ENCODE results near the gene DCAF10.

DNA sequence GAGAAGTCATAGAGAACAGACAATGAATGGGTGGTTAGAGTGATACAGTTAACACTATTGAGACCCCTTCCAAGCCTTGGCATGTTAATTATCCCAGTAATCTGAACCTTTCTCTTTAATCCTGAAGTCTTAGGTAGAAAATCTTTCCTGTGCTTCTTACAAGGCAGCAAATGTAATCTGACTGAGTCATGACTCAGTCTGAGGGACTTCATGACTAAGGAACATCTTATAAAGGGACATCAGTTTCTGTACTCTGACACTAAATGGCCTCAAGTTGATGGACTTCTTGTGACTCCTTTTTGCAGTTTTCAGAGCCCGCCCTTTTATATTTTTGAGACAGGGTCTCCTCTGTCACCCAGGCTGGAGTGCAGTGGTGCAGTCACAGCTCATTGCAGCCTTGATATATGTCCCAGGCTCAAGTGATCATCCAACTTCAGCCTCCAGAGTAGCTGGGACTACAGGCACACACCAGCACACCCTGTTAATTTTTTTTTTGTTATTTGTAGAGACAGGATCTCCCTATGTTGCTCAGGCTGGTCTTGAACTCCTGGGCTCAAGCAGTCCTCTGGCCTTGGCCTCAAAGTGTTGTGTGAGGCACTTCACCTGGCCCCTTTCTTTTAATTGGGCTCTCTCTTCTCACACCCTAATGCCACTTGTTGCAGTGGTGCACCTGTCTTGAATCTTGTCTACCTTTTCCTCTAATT lies 25.2 kb upstream of the DCAF10 start:
- peak; percentile 36; the same call in 1 of the 2 replicates for TF ChIP-seq POLR2AphosphoS5 (IDR thresholded peaks at IDR 0.05; ENCODE audit: low read depth, low read length)
- TF ChIP-seq, protein P1, sequence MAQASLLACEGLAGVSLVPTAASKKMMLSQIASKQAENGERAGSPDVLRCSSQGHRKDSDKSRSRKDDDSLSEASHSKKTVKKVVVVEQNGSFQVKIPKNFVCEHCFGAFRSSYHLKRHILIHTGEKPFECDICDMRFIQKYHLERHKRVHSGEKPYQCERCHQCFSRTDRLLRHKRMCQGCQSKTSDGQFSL (CRISPR knock-in tag; IDR thresholded peaks at IDR 0.05), result no peak
- TF ChIP-seq, protein P2, sequence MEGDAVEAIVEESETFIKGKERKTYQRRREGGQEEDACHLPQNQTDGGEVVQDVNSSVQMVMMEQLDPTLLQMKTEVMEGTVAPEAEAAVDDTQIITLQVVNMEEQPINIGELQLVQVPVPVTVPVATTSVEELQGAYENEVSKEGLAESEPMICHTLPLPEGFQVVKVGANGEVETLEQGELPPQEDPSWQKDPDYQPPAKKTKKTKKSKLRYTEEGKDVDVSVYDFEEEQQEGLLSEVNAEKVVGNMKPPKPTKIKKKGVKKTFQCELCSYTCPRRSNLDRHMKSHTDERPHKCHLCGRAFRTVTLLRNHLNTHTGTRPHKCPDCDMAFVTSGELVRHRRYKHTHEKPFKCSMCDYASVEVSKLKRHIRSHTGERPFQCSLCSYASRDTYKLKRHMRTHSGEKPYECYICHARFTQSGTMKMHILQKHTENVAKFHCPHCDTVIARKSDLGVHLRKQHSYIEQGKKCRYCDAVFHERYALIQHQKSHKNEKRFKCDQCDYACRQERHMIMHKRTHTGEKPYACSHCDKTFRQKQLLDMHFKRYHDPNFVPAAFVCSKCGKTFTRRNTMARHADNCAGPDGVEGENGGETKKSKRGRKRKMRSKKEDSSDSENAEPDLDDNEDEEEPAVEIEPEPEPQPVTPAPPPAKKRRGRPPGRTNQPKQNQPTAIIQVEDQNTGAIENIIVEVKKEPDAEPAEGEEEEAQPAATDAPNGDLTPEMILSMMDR (CRISPR knock-in tag; IDR thresholded peaks at IDR 0.05), result no peak
- TF ChIP-seq, protein P3, sequence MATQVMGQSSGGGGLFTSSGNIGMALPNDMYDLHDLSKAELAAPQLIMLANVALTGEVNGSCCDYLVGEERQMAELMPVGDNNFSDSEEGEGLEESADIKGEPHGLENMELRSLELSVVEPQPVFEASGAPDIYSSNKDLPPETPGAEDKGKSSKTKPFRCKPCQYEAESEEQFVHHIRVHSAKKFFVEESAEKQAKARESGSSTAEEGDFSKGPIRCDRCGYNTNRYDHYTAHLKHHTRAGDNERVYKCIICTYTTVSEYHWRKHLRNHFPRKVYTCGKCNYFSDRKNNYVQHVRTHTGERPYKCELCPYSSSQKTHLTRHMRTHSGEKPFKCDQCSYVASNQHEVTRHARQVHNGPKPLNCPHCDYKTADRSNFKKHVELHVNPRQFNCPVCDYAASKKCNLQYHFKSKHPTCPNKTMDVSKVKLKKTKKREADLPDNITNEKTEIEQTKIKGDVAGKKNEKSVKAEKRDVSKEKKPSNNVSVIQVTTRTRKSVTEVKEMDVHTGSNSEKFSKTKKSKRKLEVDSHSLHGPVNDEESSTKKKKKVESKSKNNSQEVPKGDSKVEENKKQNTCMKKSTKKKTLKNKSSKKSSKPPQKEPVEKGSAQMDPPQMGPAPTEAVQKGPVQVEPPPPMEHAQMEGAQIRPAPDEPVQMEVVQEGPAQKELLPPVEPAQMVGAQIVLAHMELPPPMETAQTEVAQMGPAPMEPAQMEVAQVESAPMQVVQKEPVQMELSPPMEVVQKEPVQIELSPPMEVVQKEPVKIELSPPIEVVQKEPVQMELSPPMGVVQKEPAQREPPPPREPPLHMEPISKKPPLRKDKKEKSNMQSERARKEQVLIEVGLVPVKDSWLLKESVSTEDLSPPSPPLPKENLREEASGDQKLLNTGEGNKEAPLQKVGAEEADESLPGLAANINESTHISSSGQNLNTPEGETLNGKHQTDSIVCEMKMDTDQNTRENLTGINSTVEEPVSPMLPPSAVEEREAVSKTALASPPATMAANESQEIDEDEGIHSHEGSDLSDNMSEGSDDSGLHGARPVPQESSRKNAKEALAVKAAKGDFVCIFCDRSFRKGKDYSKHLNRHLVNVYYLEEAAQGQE (IDR thresholded peaks at IDR 0.05; ENCODE audit: borderline replicate concordance in 1 of 2, low read depth in 1 of 2, low read length in 2 of 2), result no peak
- no peak for TF ChIP-seq NR3C1 (CRISPR knock-in tag; IDR thresholded peaks at IDR 0.05)
- TF ChIP-seq YY1 (IDR thresholded peaks at IDR 0.05; ENCODE audit: insufficient read depth, insufficient replicate concordance, low read depth, low read length), result no peak
- no peak for TF ChIP-seq ZNF121 (CRISPR knock-in tag; IDR thresholded peaks at IDR 0.05)
- TF ChIP-seq RFX5 (IDR thresholded peaks at IDR 0.05; ENCODE audit: low read depth, low read length), result no peak
- no peak for TF ChIP-seq CBX2 (IDR thresholded peaks at IDR 0.05; ENCODE audit: low read depth, low read length)
- TF ChIP-seq CBX2 (CRISPR knock-in tag; IDR thresholded peaks at IDR 0.05; ENCODE audit: low read depth), result no peak
- TF ChIP-seq ZFX (CRISPR knock-in tag; IDR thresholded peaks at IDR 0.05; ENCODE audit: low read depth), result no peak
- no peak for TF ChIP-seq MAFK (conservative IDR thresholded peaks at IDR 0.05 in 1 of 2, IDR thresholded peaks at IDR 0.05 in 1 of 2; ENCODE audit: low read length in 2 of 2)
- TF ChIP-seq ZNF549 (CRISPR knock-in tag; IDR thresholded peaks at IDR 0.05), result no peak
- no peak for TF ChIP-seq ZNF224 (CRISPR knock-in tag; IDR thresholded peaks at IDR 0.05)
- no peak for TF ChIP-seq ISX (CRISPR knock-in tag; conservative IDR thresholded peaks at IDR 0.05)

Data from HepG2 (cell line).